Stimulated activated CD4-positive, alpha-beta T cell treated with anti-CD3 and anti-CD28 coated beads, TNF-alpha, amount 100 ng/mL, for 4 hours (primary cell): ENCODE measurements around the gene SIPA1L3.
"Not testable (repeated sequence)": the region's sequence is repeated elsewhere in the genome, so short reads cannot be mapped to it uniquely, and the experiment has no call there.

Experiments used
- DNase-seq, 3 experiments: peaks; one replicate each; pipeline ENCODE4 v3.0.0-alpha.2; 2020; ENCODE audit warnings: low read depth in 3 of 3

Gene SIPA1L3, protein sequence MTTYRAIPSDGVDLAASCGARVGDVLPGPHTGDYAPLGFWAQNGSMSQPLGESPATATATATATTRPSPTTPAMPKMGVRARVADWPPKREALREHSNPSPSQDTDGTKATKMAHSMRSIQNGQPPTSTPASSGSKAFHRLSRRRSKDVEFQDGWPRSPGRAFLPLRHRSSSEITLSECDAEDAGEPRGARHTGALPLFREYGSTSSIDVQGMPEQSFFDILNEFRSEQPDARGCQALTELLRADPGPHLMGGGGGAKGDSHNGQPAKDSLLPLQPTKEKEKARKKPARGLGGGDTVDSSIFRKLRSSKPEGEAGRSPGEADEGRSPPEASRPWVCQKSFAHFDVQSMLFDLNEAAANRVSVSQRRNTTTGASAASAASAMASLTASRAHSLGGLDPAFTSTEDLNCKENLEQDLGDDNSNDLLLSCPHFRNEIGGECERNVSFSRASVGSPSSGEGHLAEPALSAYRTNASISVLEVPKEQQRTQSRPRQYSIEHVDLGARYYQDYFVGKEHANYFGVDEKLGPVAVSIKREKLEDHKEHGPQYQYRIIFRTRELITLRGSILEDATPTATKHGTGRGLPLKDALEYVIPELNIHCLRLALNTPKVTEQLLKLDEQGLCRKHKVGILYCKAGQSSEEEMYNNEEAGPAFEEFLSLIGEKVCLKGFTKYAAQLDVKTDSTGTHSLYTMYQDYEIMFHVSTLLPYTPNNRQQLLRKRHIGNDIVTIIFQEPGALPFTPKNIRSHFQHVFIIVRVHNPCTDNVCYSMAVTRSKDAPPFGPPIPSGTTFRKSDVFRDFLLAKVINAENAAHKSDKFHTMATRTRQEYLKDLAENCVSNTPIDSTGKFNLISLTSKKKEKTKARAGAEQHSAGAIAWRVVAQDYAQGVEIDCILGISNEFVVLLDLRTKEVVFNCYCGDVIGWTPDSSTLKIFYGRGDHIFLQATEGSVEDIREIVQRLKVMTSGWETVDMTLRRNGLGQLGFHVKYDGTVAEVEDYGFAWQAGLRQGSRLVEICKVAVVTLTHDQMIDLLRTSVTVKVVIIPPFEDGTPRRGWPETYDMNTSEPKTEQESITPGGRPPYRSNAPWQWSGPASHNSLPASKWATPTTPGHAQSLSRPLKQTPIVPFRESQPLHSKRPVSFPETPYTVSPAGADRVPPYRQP (N-terminal part only)

DNA sequence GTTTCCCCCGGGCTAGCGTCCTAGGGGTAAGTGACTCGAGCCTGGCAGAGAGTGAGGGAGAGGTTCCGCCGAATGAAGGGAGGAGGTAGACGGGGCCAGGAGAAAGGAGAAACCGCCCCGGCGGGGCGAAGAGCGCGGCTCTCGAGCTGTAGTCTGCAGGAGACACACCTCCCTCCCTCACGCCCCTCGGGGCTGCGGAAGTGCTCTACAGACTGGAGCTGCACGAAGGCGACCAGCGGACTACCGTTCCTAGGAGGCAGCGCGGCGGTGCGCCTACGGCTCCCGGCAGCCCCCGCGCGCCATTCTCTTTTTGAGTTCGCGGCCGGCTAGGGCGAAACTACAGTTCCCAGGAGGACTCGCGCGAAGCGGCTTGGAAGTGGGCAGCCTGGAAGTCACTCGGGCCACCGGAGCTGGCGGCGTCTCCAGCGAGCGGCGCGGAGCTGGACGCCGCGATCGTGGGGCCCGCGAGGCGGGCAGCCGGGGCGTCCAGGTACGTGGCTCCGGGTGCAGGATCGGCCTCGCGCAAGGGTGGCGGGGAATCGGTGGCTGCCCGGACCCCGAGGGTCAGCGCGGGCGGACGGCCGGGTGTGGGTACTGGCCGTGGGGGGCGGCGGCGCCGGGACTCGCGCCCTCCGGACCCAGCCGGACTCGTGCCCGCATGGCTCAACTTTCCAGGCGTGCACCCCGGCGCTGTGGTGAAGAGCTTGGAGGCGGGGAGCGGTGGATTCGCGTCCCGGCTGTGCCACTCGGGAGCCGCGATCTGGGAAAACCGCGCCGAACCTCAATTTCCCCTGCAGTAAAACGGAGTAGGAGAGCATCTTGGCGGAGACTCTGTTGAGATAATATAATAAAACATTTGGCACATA lies at the start of gene SIPA1L3:
Gene SIPA1L3 (plus strand): TSS at position 340 of the 866 bp plus-strand sequence. CDS start 174,358 bp downstream, outside the sequence.
- DNase-seq = peak; percentile 79 to 87 (median 83)

DNA sequence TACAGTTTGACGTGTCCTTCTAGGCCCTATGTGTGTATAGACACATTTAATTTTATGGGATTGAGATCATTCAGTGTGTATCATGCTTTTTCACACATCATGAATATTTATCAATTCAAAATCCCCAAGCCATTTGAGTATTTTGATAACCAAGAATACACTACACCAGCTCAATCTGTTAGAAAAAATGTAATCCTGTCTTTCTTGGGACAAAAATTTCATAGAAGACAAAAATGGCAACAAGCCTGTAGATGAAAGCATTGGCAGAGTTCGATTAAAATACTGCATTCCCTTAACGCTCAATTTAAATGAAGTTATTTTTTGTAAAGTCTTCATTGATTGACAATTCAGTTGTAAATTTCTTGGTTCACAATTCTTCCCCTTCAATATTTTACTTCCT lies 42.5 kb upstream of the SIPA1L3 start:
- DNase-seq = no peak

DNA sequence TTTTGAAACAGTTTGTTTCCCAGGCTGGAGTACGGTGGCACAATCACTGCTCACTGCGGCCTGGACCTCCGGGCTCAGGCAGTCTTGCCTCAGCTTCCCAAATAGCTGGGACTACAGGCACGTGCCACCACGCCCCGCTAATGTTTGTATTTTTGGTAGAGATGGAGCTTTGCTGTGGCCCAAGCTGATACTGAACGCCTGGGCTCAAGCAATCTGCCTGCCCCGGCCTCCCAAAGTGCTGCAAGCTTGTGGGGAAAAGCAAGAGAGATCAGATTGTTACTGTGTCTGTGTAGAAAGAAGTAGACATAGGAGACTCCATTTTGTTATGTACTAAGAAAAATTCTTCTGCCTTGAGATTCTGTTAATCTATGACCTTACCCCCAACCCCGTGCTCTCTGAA lies 41.1 kb upstream of the SIPA1L3 start:
- DNase-seq = not testable (repeated sequence)

DNA sequence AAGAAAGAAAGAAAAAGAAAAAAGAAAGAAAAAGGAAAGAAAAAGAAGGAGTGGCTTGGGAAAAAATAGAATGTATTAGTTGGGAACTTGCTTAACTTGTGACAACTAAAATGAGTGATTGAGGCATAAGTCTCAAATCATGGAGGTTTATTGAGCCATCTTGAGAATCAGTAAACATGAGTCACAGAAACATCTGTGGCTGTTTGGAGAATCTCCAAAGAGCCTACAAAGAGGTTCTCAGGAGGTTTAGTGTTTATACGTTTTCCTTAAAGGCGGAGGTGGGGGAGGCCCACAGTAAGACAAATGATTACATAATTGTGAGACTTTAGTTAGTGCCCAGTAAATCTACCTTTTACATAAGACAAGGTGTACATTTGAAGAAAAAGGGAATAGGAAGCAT lies 39.2 kb upstream of the SIPA1L3 start:
- no peak for DNase-seq

DNA sequence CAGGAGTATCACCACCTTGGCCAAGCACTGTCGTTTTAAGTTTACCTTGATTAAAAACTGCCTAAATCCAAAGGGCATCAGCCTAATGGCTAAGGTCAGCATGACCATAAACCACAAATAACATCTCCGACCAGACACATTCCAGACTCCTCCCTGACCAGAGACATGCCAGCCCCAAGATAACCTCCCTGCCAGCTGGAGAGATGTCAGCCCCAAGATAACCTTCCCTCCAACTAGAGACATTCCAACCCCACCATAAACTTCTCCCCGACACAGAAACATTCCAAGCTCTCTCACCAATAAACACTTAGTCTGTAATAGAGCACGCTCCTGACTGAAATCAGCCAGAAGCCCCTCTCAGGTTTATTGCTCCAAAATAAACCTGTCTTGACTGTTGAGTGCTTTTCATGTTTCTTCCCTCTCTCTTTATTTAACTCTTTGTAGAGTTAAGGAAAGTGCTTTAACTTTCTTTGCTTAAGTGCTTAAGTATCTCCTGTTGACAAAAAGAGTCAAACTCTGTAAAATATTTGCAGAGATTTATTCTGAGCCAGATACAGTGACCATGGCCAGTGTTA lies 37.2 kb upstream of the SIPA1L3 start:
- DNase-seq = no peak

DNA sequence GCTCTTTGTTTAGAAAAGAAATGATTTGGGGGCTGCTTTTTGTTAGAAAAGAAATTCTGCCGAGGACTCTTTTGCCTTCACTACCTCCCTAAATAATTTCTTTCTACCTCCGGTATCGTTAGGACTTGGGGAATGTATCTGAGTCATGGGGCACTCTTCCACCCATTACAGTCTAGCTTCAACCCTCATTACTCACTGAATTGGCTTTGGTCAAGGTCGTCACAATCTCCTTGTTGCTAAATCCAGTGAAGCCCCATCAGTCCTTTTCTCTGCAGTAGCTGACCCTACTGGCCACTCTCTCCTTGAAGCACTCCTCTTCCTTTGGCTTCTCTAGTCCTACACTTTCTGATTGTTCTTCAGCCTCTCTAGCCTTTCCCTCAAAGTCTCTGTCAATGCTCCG lies 34.6 kb upstream of the SIPA1L3 start:
- DNase-seq = no peak

DNA sequence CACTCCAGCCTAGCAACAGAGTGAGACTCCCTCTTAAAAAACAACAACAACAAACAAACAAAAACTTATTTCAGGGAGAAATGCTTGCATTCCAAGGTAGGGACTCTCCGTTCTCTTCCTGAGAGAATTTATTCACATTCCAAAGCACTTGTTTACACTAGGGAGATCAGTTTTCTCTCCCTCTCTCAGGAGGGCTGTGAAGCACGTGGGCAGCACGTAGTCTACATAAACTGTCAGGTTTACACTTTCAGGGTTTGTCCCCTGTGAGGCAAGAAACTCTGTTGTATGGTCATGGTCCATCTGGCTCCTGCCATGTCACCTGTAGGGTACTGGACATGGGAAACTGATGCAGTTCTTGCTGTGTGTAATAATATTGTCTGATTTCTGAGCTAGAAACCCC lies 32.2 kb upstream of the SIPA1L3 start:
- no peak for DNase-seq

DNA sequence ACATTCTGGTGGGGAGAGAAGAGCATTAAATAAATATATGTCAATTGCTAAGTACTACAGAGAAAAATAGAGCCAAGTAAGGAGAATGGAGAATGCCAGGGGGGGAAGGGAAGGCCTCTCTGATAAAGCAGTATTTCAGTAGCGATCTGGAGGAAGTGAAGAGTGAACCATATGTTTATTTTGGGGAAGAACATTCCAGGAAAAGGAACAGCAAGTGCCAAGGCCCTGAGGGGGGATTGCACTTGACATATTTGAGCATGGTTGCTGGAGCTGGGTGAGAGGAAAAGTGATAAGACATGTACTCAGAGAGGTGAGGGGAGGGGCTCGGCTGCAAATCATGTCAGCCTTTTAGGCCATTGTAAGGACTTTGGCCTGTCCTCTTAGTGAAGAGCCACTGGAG lies 31.0 kb upstream of the SIPA1L3 start:
- no peak for DNase-seq

DNA sequence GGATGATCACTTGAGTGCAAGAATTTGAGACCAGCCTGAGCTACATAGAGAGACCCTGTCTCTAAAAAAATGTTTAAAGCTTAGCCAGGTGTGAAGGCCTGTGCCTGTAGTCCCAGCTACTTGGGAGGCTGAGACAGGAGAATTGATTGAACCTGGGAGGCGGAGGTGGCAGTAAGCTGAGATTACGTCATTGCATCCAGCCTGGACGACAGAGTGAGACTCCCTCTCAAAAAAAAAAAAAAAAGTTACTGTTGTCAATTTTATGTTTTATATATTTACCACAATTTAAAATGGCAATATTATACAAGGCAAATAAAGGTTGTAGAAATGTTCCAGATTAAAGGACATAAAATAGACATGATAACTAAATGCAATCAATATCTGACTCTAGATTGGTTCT lies 29.9 kb upstream of the SIPA1L3 start:
- no peak for DNase-seq

DNA sequence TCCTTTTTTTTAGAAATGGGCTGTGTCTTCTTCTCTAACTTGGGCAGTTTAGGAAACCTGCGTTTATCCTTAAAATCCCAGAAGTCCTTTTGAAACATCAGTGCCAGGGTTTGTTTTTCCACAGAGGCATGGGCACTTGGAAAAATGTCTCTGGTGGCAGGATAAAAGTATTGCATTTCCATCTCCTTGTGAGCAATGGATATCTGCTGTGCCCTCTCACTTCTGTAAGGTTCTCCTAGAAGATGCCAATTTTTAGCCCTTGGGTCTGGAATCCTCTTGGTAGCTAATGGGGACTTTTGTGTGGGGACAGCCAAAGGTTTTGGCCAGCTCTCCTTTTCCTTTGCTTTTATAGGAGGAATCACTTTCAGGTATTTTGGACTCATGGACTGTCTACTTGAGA lies 21.6 kb upstream of the SIPA1L3 start:
- DNase-seq = no peak

DNA sequence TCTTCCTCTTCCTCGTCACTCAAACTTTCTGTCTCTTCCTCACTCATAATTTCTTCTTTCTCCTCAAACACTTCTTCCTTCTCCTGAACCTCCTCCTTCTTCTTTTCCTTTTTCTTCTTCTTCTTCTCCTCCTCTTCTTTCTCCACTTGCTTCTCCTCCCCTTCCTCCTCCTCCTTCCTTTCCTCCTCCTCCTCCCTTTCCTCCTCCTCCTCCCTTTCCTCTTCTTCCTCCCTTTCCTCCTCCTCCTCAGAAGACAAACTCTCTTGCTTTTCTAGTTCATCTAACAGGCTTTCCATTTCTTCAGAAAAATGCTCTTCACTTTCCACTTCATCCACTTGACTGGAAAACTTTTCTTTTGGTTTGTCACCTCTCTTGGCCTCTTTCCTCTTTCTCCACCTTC lies 20.4 kb upstream of the SIPA1L3 start:
- no peak for DNase-seq

DNA sequence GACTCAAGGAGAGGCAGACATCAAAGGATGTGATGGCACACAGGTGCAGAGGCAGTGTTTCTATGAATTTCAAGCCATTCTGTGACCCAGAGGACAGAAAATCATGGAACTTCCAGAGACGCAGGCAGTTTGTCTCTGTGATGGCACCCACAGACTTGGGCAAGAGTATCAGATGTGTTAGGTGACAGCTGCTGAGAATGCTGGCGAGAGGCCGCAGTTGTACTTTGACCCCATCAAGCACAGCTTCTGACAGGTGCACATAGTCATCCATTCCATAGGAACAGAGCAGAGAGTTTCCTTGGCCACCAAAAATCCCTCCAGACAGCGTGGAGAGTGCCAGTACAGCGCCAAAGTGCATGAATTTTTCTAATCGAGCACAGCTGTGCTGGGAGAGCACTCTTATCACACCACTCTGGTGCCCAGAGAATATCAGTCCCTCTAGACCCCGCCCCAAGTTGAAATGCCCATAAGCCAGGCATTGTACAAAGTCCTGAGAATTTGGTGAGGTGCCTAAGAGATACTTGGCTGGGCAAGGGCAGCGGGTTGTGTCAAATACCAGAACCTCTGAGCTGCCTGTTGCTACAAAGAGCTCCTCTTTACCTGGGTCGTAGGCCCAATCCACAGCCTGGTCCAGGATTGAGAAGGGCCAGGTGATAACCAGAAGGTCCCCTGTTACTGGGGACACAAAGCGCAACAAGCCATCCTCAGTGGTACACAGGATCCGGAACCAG lies 13.0 kb upstream of the SIPA1L3 start:
- no peak for DNase-seq

DNA sequence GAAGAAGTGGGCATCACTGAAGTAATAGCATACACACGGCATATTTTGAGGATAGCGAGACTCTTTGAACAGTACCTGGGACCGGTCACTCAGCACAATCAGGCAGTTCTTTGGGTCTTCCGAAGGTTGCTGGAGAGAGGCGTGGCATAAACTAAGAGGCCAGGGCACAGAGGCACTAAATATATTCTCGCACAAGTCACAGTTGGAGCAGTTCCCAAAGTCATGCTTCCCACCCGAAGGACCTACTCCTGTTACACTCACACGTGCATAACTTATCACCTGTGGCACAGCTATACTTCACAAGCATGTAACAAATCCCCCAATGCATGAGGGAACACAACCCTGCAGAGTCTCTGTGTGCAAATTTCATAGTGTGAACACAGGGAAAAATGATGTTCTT lies 10.8 kb upstream of the SIPA1L3 start:
- no peak for DNase-seq

DNA sequence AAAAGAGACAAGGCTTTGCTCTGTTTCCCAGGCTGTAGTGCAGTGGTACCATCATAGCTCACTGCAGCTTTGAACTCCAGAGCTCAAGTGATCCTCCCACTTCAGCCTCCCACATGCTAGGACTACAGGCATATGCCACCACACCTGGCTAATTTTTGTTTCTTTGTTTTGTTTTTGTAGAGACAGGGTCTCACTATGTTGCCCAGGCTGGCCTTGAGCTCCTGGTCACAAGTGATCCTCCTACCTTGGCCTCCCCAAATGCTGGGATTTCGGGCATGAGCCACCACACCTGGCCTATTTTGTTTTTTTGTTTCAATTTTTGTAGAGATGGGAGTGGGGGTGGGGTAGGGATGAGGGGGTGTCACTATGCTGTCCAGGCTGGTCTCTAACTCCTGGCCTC lies 7.6 kb upstream of the SIPA1L3 start:
- DNase-seq = no peak

DNA sequence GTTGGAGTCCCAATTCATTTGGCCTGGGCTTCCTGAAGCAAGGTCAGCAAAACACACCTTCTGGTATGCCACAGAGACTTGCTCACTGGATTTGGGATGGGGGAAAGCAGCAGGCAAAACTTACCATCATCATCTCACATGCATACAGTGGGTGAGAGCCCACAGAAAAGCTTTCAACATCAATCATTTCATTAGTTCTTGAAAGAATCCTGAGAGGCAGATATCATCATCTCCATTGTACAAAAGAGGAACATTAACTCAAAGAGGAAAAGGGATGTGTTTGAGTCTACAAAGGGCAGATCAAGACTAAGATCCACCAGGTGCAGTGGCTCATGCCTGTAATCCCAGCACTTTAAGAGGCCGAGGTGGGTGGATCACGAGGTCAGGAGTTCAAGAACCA lies 7.0 kb upstream of the SIPA1L3 start:
- DNase-seq = no peak

DNA sequence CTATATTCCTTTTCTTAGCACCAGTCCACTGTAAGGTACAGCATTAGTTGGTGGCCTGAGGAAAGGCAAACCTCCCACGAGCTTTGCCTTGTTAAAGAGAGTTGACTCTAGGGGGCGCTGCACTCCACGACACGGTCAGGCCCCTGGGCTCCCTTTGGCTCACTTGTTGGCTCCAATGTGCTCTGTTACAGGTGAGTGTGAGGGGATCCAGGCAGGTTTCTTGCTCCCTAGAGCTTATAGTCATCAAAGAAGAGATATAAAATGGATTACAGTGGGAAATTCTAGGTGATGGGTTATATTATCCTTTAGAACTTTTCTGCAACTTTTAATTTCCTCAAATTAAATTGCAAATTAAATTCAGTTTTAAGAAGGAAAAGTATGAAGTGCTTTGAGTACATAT lies 4.3 kb upstream of the SIPA1L3 start:
- DNase-seq = peak; percentile 60 to 76 (median 65)

DNA sequence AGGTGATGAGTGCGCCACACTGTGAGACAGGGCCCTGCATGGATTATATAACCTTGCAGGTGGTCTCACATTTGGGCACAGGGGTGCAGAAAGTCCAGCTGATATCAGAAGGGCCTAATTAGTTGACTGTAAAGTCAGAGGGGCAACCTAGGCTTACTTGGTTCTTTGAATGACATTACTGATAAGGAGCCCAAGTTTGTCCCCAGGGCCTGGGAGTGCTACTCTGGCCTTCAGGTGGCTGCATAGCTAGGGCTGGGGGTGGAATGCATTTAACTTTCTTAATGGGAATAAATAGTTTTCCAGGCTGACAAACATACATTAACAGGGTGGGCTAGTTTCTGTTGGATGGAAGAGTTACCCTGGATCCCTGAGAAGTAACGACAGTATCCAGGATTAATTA lies 3.9 kb upstream of the SIPA1L3 start:
- no peak for DNase-seq

DNA sequence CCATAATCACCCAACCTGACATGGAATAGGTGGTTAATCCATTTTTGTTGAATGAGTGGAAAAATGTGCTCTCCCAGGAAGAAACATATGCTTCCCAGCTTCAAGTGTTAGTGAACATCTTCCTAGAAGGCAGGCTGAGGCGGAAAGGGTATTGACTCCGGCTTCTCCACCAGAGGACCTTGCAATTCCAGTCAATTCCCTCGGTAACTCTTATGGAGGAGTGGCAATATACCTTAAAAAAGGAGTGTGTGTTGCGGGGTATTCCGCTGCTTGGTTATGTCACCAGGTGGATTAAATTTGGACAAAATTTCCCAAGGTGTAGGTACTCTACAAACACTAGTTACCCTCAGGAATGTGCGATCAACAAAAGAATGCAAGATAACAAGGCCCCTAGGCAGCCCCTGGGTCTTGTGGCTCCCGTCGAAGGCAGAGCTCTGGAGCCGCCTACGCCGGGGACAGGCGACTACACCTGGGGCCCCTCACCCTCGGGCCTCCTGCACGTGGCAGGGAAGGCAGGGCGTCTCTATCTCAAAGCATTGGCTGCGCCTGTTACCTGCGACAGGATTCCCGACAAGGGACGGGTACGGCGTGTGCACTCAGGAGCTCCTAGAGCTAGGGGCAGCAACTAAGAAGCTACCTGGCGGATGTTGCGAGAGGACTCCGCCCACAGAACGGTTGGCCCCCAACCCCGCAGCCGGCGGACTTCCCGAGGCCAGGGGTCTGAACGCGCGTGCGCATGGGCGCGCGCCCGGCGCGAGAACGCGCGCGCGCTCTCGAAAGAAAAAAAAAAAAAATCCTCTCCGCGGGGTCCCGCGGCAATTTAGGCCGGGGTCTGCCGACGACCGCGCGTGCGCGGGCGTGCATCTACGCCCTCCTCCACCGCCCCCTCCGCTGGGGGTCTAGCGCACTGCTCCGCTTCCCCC lies 801 bp upstream of the SIPA1L3 start, which contains the start of gene WDR87:
Gene WDR87 (minus strand): TSS at position 649 of the 923 bp plus-strand sequence. CDS start 8,355 bp downstream, outside the sequence.
- DNase-seq = peak; percentile 13 to 22 (median 17)
